ENCODE measurements around the gene NR6A1.

Gene NR6A1

GRCh38 chr9:124479947-124480620 is 291.0 kb downstream of the NR6A1 start:
- no peak for DNase-seq

- DNase-seq: no peak
Observed at GRCh38 chr9:124479371-124479770, 291.7 kb downstream of the NR6A1 start.

GRCh38 chr9:124478354-124478753 is 292.8 kb downstream of the NR6A1 start:
- no peak for DNase-seq

GRCh38 chr9:124477648-124478285 is 293.3 kb downstream of the NR6A1 start:
- DNase-seq: peak; percentile 4

- DNase-seq: peak; percentile 21
Observed at GRCh38 chr9:124477211-124477647, 293.9 kb downstream of the NR6A1 start.

GRCh38 chr9:124475868-124476690 is 295.0 kb downstream of the NR6A1 start:
- DNase-seq: no peak

GRCh38 chr9:124475158-124475867 is 295.8 kb downstream of the NR6A1 start:
- no peak for DNase-seq

GRCh38 chr9:124474151-124474550 is 297.0 kb downstream of the NR6A1 start:
- no peak for DNase-seq

GRCh38 chr9:124473310-124473709 is 297.8 kb downstream of the NR6A1 start:
- no peak for DNase-seq

GRCh38 chr9:124472770-124473169 is 298.3 kb downstream of the NR6A1 start:
- DNase-seq: no peak

GRCh38 chr9:124471761-124472160 is 299.4 kb downstream of the NR6A1 start:
- no peak for DNase-seq

- no peak for DNase-seq
Observed at GRCh38 chr9:124470726-124471125, 300.4 kb downstream of the NR6A1 start.

GRCh38 chr9:124470306-124470705 is 300.8 kb downstream of the NR6A1 start:
- no peak for DNase-seq

- DNase-seq: no peak
Observed at GRCh38 chr9:124469011-124469832, 301.9 kb downstream of the NR6A1 start.

- no peak for DNase-seq
Observed at GRCh38 chr9:124468061-124468740, 302.9 kb downstream of the NR6A1 start.

- DNase-seq: no peak
Observed at GRCh38 chr9:124467410-124468060, 303.6 kb downstream of the NR6A1 start.
